GM12865 (cell line): Measurements from ENCODE around the gene SEPTIN11.

Experiments used
- DNase-seq: peaks from one replicate; pipeline ENCODE4 v3.0.0; 2010; ENCODE audit warnings: low read depth
- H3K4me3 ChIP-seq: 2 replicates; pipeline ENCODE4 v1.5.1; 2011; ENCODE audit warnings: mild to moderate bottlenecking, low read depth, low read length, control low read depth
- CTCF ChIP-seq: IDR thresholded peaks from 2 replicates; pipeline ENCODE4 v1.5.1; 2011; ENCODE audit warnings: low read length, control low read depth, low read depth, inconsistent platforms; ENCODE audit not compliant: insufficient read depth; ENCODE audit errors: missing control alignments

SEPTIN11 gene

GRCh38 chr4:76968937-76969336 lies 19.4 kb downstream of the SEPTIN11 start:
- DNase-seq, result no peak
- no peak overlapping the region for H3K4me3 ChIP-seq

GRCh38 chr4:76969495-76969894 lies 19.9 kb downstream of the SEPTIN11 start:
- no peak for DNase-seq
- TF ChIP-seq CTCF, result no peak
- no peak overlapping the region for H3K4me3 ChIP-seq

More at GRCh38 chr4:76968937-76969336, 19.4 kb downstream of the SEPTIN11 start:
- no peak for TF ChIP-seq CTCF

- no peak overlapping the region for H3K4me3 ChIP-seq
- no peak for DNase-seq
- no peak for TF ChIP-seq CTCF
Measured at GRCh38 chr4:76969941-76970529, 20.5 kb downstream of the SEPTIN11 start.

GRCh38 chr4:76972306-76972705 lies 22.8 kb downstream of the SEPTIN11 start:
- no peak for TF ChIP-seq CTCF
- no peak for DNase-seq

GRCh38 chr4:76974150-76974549 lies 24.6 kb downstream of the SEPTIN11 start:
- DNase-seq, result no peak
- no peak overlapping the region for H3K4me3 ChIP-seq
- TF ChIP-seq CTCF, result no peak

More at GRCh38 chr4:76972306-76972705, 22.8 kb downstream of the SEPTIN11 start:
- H3K4me3 ChIP-seq, result no peak overlapping the region

- DNase-seq, result no peak
- TF ChIP-seq CTCF, result no peak
- no peak overlapping the region for H3K4me3 ChIP-seq
Measured at GRCh38 chr4:76977113-76977512, 27.6 kb downstream of the SEPTIN11 start.

- DNase-seq, result no peak
- no peak overlapping the region for H3K4me3 ChIP-seq
- no peak for TF ChIP-seq CTCF
Measured at GRCh38 chr4:76977736-76978350, 28.3 kb downstream of the SEPTIN11 start.
